ENCODE measurements around the gene DARS1. TPM values are rescaled to one million over a fixed set of nuclear protein-coding genes. Genes with fewer than 3 reads are reported as not detected.
"Not testable (repeated sequence)": the region's sequence is repeated elsewhere in the genome, so short reads cannot be mapped to it uniquely, and the experiment has no call there.

DARS1 gene
- total RNA-seq, 1 donor from 2014 or later: 62.8 TPM

DNA sequence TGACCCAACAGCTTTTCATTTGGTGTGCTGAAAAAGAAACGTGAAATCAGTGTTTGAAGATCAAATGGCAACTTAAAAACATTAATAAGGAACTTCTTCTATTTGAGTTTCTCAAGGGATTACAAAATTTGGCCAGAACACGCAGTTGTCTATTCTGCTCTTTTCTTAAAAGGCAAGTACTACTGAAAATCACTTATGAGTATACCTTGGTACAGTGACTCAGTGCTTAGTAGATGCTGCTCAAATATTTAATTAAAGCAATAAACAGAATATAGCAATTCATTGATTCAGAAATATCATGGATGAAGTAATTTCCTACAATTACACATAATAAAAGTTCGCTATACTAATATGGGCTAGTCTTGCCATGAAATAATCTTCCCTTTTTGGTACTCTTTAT is 70.9 kb downstream of the DARS1 start:
- intact Hi-C loops (cut with DNase I): loop anchor here (2.0 kb wide), 1 partner anchor 464 kb away; no protein-coding TSS in a partner anchor
- no peak for DNase-seq
- ATAC-seq (ENCODE audit: poor library complexity): no peak

DNA sequence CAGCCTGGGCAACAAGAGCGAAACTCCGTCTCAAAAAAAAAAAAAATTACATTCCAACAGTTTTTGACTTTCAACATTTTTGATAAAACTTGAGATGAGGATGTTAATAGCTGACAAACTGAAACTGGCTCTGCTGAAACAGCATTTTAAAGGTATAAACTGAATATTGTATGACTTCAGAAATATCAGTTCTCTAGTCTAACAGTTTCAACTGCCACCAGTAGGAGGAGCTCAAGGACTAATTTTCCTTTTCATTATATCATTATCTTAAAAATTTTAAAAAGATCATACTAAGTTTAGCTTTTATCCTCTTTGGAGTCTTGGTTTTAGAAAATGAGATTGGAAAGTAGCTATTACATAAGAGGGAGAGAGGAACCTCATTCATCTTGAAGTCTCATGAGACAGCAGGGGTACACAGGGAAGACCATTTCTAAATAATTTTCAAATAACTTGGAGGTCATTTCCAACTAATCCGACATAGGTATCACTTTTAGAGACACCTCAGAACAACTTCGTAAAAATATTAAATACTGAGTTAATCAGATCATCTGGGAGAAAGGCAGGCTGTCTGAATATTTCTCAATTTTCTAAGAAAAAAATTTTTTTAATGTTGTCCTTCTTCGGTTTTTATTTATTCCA is 71.6 kb downstream of the DARS1 start:
- no peak for DNase-seq
- no peak for ATAC-seq (ENCODE audit: poor library complexity)
- intact Hi-C loops (cut with DNase I): loop anchor here (2.0 kb wide), 1 partner anchor 465 kb away; no protein-coding TSS in a partner anchor

- ATAC-seq (ENCODE audit: poor library complexity): no peak
- DNase-seq: no peak
- intact Hi-C loops (cut with DNase I): no loop called here
These were observed 75.5 kb downstream of the DARS1 start for GRCh38 chr2:135909976-135910375.

- ATAC-seq (ENCODE audit: poor library complexity): no peak
- intact Hi-C loops (cut with DNase I): no loop called here
These were observed 79.7 kb downstream of the DARS1 start for GRCh38 chr2:135905679-135906078.

DNA sequence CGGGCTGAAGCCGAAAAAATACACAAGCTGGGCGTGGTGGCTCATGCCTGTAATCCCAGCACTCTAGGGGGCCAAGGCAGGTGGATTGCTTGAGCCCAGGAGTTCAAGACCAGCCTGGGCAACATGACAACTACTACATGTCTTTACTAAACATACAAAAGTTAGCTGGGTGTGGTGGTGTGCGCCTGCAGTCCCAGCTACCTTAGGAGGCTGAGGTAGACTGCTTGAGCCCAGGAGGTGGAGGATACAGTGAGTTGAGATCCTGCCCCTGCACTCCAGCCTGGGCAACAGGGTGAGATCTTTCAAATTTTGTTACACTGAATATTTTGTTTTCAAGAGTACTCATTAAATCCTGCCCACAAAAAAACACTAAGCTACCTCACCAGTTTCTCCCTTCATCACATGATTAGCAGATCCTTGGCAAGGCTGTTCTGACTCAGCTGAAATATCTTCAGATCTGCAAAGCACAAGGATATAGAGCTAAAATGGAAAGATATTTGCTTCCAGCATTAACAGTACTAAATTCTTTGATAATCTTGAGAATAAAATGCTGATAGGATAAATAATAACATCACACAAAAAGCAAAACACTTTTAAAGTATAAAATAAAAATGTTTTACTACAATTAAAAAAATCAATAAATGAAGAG is 81.0 kb downstream of the DARS1 start:
- intact Hi-C loops (cut with DNase I): no loop called here
- ATAC-seq (ENCODE audit: poor library complexity): no peak
- no peak for DNase-seq

More at GRCh38 chr2:135905679-135906078, 79.7 kb downstream of the DARS1 start:
- no peak for DNase-seq

DNA sequence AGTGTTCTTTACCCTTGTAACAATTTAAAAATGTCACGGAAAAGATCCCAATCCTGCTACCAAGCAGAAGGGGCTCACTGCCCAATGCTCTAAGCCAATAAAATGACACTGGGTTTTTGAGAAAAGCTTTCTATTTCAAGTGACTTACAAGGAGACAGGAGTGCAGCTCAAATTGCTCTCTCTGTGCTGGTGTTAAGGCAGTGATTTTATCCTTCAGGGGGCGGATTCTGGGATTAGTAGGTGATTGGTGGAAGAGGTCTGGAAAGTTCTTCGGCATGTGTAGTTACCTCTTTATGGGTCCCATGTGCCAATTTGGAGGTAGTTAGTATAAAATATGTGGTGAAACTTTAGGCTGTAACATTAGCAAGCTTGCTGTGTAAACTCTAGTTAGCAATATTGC is 81.8 kb downstream of the DARS1 start:
- intact Hi-C loops (cut with DNase I): no loop called here
- DNase-seq (no peak), ATAC-seq (ENCODE audit: poor library complexity) (no peak)

DNA sequence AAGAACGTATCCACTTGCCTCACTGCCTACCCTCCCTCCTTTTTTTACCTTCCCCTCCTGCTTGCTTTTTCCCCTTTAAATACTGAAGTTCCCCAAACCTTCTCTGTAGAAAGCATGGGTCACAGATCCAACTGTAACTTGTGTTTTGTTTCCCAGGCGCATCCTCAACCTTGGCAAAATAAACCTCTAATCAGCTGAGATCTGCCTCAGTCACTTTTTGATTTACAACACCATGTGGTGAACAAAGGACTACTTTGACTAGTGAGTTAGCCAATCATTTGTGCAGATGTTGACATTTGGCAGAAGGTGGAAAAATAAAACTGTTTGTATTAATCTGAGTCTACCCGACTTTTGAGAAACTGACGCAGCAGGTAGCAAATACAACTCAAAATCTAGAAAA is 85.9 kb downstream of the DARS1 start:
- DNase-seq (no peak), ATAC-seq (ENCODE audit: poor library complexity) (no peak)
- intact Hi-C loops (cut with DNase I): no loop called here

DNA sequence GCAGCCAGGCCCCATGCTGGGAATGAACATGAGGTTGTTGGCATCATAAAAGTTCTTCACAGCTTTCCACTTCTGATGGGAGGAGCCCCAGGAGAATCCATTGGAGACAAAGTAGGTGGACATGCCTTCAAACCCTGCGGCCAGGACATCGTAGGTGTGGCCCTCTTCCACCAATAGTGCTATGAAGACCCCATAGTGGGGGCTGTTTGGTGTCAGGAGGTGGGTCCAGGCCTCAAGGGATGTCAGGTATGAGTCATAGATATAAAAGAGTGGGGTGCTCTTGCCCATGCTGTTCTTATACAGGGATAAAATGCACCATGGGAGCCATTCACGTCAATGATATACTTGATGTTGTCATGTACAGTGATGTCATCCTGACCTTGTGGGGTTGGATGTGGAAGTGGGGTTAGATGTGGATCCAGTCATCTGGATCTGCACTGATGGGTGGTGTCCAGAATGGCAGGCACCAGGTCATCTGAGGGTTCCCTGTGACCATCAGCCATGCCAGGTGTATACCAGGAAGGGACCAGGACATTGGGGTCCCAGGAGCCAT is 87.1 kb downstream of the DARS1 start:
- no peak for DNase-seq
- ATAC-seq (ENCODE audit: poor library complexity): no peak
- intact Hi-C loops (cut with DNase I): no loop called here

DNA sequence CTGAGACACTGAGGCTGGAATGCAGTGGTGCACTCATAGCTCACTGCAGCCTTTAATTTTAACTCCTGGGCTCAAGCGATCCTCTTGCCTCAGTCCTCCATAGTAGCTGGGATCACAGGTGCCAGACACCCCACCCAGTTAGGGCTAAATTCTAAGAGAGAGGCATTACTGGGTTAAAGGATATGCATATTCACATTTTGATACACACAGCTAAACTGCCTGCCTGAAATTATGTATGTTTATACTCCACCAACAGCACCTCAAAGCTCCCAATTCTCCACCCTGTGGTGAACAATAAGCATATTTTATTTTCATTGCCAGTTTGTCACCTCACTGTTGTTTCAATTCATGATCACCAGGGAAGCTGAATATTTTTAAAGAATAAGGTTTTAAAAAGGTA is 90.5 kb downstream of the DARS1 start:
- no peak for ATAC-seq (ENCODE audit: poor library complexity)
- intact Hi-C loops (cut with DNase I): no loop called here
- DNase-seq: no peak

DNA sequence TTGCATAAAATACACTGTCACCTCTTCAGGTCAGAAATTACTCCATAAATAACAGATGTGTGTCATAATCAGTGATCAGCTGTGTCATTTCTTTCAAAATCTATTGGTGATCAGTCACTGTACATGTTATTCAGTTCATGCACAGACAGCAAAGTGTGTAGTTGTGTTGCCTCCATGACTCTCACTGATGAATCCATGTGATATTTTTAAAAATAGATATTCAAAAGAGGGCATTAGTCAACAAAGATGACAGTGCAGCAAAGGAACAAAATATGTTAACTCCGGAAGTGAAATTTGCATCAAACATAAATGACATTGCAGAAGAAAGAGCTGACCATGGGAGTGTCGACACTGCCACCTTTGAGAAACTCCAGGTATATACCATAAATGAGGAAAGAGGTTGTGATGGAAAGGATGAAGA is 92.0 kb downstream of the DARS1 start:
- ATAC-seq (ENCODE audit: poor library complexity): no peak
- no peak for DNase-seq
- intact Hi-C loops (cut with DNase I): no loop called here

DNA sequence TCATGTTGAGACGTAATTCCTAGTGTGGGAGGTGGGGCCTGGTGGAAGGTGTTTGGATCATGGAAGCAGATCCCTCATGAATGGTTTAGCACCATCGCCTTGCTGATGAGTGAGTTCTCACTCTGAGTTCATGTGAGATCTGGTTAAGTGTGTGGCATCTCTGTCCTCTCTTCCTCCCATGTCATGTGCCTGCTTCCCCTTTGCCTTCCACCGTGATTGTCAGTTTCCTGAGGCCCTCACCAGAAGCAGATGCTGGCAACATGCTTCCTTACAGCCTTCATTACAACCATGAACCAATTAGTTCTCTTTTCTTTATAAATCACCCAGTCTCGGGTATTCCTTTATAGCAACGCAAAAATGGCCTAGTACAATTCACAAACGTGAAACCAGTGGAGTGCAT is 94.6 kb downstream of the DARS1 start:
- ATAC-seq (ENCODE audit: poor library complexity) (no peak), DNase-seq (no peak)
- intact Hi-C loops (cut with DNase I): no loop called here

DNA sequence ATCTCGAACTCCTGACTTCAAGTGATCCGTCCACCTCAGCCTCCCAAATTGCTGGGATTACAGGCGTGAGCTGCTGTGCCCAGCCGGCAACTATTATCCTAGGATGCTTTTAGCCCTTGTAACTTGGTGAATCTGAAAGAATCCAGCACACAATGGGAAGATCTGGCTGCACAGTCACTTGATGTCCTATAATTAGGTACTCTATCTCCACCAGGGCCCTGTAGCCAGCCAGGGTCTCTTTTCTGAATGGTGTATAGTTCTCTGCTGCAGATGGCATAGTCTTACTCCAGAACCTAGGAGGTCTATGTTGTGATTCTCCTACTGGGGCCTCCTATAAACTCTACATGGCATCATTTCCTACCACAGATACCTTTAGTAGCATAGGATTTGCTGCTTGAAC is 95.3 kb downstream of the DARS1 start:
- DNase-seq (no peak), ATAC-seq (ENCODE audit: poor library complexity) (peak; percentile 75)
- intact Hi-C loops (cut with DNase I): no loop called here

DNA sequence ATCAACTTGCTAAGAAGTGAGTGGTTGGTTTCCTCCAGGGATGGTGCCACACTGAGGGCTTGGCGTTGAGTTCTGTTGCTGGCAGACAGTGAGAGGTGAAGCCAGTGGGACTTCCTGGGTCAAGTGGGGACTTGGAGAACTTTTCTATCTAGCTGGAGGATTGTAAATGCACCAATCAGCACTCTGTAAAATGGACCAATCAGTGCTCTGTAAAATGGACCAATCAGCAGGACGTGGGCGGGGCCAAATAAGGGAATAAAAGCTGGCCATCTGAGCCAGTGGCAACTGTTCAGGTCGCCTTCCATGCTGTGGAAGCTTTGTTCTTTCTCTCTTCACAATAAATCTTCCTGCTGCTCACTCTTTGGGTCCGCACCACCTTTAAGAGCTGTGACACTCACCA is 96.8 kb downstream of the DARS1 start:
- intact Hi-C loops (cut with DNase I); ATAC-seq (ENCODE audit: poor library complexity); DNase-seq: not testable (repeated sequence)

GRCh38 chr2:135885709-135886108 is 99.7 kb downstream of the DARS1 start:
- DNase-seq (no peak), ATAC-seq (ENCODE audit: poor library complexity) (no peak)
- intact Hi-C loops (cut with DNase I): no loop called here

- intact Hi-C loops (cut with DNase I): no loop called here
- DNase-seq: no peak
- no peak for ATAC-seq (ENCODE audit: poor library complexity)
These were observed 103.0 kb downstream of the DARS1 start for GRCh38 chr2:135882415-135882814.

DNA sequence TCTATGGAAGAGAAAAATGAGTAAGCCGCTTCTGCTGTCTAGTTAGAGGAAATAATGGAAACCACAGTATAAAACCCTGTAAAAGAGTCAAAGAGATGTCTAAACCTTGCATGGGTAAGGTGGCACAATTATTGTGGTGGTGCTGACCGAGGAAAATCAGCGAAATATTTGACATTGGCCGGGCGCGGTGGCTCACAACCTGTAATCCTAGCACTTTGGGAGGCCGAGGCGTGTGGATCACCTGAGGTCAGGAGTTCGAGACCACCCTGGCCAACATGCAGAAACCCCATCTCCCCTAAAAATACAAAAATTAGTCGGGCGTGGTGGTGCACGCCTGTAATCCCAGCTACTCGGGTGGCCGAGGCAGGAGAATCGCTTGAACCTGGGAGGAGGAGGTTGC is 108.7 kb downstream of the DARS1 start:
- ATAC-seq (ENCODE audit: poor library complexity); DNase-seq; intact Hi-C loops (cut with DNase I): not testable (repeated sequence)

DNA sequence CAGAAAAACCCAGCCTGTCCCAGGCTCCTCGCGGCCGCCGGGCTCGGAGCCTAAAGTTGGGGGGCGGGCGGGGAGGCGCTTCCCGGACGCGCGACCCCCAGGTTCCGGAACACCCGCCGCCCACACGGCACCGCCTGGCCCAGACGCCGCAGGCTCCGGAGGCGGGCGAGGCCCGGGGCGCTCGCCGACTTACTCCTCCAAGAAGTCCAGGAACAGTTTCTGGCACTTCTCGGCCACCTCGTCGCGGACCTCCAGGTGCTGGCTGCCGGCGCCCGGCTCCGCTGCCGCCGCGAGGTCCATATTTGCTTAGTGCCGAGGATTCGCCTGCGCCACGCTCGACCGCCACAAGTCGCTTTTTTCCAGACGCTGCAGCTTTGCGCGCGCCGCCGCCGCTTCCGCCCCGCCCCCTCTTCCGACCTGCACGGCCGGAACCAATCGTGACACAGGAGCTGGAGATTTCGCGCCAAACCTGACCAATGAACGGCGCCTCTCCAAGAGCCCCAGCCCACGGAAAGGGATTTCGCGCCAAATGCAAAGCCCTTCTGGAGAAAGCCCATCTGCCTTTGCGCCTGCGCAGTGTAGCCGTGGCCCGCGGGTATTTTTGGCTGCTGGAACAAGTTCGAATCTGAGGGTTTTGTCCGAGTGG is 109.2 kb downstream of the DARS1 start, which contains the start of gene MCM6:
MCM6 (minus strand) TSS at position 378 of the 646 bp plus-strand sequence; CDS start at position 300, 78 bp downstream.
- peak; percentile 98 for DNase-seq
- intact Hi-C loops (cut with DNase I): no loop called here
- ATAC-seq (ENCODE audit: poor library complexity): peak; percentile 100

DNA sequence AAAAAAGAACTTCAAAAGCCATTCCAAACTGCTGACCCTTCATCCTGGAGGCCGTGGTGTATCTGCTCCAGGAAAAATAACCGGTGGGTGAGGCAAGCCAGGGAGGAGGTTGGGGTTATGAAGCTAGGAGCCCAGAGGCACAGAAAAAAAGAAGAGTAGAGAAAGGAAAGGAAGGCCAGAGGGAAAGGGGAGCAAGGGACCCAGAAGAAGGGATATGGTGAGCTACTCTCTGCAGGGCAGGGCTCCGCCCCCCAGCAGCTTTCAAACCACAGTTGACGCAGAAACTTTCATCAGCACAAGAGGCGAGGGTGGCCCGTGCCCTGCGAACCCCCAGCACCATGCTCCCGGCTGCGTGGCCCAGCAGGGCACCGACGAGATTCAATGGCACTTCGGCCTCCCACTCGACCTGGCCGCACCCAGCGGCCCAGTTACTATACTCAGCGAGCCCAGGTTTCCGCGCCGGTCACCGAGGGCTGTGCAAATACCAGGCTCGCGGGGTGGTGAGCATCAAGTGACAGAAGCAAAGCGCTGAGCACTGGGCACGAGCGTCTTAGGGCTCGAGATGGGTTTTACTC is 109.8 kb downstream of the DARS1 start:
- intact Hi-C loops (cut with DNase I): no loop called here

DNA sequence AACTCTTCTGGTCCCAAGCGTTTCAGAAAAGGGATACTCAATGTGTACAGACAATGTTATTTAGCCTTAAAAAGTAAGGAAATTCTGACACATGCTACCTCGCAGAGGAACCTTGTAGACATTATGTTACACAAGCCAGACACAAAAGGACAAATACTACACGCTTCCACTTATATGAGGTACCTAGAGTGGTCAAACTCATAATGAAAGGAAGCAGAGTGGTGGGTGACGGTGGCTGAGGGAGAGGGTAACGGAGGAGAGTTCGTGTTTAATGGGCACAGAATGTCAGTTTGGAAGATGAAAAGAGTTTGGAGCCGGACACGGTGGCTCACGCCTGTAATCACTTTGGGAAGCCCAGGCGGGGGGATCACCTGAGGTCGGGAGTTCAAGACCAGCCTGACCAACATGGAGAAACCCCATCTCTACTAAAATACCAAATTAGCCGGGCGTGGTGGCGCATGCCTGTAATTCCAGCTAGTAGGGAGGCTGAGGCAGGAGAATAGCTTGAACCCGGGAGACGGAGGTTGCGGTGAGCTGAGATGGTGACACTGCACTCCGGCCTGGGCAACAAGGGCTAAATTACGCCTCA is 110.6 kb downstream of the DARS1 start:
- DNase-seq: no peak
- intact Hi-C loops (cut with DNase I): no loop called here
- ATAC-seq (ENCODE audit: poor library complexity): no peak

More for the DNA sequence above, 109.8 kb downstream of the DARS1 start:
- ATAC-seq (ENCODE audit: poor library complexity): peak; percentile 59
- peak; percentile 65 for DNase-seq
